ENCODE data around the gene SLC35F3.

GRCh38 chr1:234315091-234315541 is 410.6 kb downstream of the SLC35F3 start:
- TF ChIP-seq CBFB (CRISPR knock-in tag; IDR thresholded peaks at IDR 0.05; ENCODE audit: low read depth) (no peak), CTCF (IDR thresholded peaks at IDR 0.05) (no peak), MXD4 (CRISPR knock-in tag; IDR thresholded peaks at IDR 0.05; ENCODE audit: borderline replicate concordance) (no peak), FOXP1 (CRISPR knock-in tag; IDR thresholded peaks at IDR 0.05; ENCODE audit: borderline replicate concordance) (no peak), AR (CRISPR knock-in tag; IDR thresholded peaks at IDR 0.05) (no peak), ARID4B (CRISPR knock-in tag; IDR thresholded peaks at IDR 0.05; ENCODE audit: borderline replicate concordance) (no peak), ESRRA (CRISPR knock-in tag; IDR thresholded peaks at IDR 0.05; ENCODE audit: borderline replicate concordance) (no peak), ELF4 (CRISPR knock-in tag; IDR thresholded peaks at IDR 0.05; ENCODE audit: low read depth) (no peak), RELA (CRISPR knock-in tag; IDR thresholded peaks at IDR 0.05; ENCODE audit: borderline replicate concordance) (no peak), STAT6 (CRISPR knock-in tag; conservative IDR thresholded peaks at IDR 0.05; ENCODE audit: low read depth) (no peak), TEAD4 (CRISPR knock-in tag; IDR thresholded peaks at IDR 0.05) (no peak)
